Fibroblast of the aortic adventitia (primary cell): ENCODE results near the gene CIITA. TPM values are rescaled to one million over a fixed set of nuclear protein-coding genes. Genes with fewer than 3 reads are reported as not detected.

ENCODE experiments used
- DNase-seq: peaks from one replicate; pipeline ENCODE4 v3.0.0-alpha.2; 2010; ENCODE audit warnings: low read depth
- H3K4me3 ChIP-seq: 2 replicates; pipeline ENCODE4 v1.5.1; 2011; ENCODE audit warnings: low read depth, mild to moderate bottlenecking, control low read depth, low read length, moderate library complexity
- total RNA-seq: library from RNA; depleted of rRNA; stranded (reverse); fragments of >200 nt; gene quantifications from 2 replicates; pipeline ENCODE4 v1.2.3, GENCODE V29; 2012; ENCODE audit warnings: low replicate concordance
- TF ChIP-seq, protein P1 (sequence below): IDR thresholded peaks from 2 replicates; pipeline ENCODE4 v1.5.1; 2011; ENCODE audit warnings: mild to moderate bottlenecking, low read length, control low read depth, inconsistent platforms; ENCODE audit not compliant: insufficient read depth

The CIITA gene
- total RNA-seq, 1 donor, result 1.3 TPM

DNA sequence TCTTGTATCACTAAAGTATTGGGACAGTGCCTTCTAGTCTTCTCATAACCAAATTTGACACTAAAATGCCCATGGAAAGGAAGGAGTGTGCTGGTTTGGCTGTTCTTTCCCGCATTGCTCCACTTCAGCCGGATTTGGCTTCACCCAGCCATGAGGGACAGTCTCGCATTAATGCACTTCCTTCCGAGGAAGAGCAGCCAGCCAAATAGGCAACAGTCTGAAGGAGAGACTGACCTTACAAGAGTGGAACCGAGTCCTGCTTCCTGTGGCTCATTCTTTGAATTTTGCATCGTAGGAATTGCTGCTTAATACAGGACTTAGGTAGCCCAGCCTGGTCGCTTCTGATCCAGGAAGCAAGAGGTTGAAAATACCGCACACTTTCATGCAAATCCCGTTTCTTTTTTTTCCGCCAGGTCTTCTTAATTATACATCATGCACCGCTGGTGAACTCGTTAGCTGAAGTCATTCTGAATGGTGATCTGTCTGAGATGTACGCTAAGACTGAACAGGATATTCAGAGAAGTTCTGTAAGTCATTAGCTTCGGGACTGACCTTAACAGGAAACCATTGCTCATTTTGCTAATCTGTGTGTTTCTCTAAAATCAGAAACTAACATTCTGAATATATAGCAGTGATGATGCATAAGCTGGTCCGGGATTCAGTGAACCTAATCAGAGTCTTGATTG lies 105.6 kb downstream of the CIITA start:
- no peak overlapping the region for H3K4me3 ChIP-seq
- no peak for DNase-seq
- TF ChIP-seq, protein P1, sequence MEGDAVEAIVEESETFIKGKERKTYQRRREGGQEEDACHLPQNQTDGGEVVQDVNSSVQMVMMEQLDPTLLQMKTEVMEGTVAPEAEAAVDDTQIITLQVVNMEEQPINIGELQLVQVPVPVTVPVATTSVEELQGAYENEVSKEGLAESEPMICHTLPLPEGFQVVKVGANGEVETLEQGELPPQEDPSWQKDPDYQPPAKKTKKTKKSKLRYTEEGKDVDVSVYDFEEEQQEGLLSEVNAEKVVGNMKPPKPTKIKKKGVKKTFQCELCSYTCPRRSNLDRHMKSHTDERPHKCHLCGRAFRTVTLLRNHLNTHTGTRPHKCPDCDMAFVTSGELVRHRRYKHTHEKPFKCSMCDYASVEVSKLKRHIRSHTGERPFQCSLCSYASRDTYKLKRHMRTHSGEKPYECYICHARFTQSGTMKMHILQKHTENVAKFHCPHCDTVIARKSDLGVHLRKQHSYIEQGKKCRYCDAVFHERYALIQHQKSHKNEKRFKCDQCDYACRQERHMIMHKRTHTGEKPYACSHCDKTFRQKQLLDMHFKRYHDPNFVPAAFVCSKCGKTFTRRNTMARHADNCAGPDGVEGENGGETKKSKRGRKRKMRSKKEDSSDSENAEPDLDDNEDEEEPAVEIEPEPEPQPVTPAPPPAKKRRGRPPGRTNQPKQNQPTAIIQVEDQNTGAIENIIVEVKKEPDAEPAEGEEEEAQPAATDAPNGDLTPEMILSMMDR, result no peak

DNA sequence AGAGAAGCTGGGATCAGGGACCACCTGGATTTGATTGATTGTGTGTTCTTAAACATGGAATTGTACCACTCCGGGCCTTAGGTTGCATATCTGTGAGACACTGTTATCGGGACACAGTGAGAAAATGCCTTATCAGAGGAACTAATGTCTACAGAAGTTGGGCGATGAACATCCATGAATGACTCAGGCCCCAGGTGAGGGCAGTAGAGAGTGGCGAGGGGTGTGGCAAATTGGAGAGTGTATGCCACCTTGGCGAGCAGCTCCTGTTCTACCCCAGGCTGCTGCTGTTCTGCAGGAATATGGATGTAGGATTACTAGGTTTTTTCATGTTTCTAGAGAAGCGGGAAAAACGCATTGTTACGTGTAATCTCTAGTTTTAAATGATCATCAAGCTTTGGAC lies 106.2 kb downstream of the CIITA start:
- no peak for DNase-seq
- H3K4me3 ChIP-seq, result no peak overlapping the region
- TF ChIP-seq, protein P1, result no peak

DNA sequence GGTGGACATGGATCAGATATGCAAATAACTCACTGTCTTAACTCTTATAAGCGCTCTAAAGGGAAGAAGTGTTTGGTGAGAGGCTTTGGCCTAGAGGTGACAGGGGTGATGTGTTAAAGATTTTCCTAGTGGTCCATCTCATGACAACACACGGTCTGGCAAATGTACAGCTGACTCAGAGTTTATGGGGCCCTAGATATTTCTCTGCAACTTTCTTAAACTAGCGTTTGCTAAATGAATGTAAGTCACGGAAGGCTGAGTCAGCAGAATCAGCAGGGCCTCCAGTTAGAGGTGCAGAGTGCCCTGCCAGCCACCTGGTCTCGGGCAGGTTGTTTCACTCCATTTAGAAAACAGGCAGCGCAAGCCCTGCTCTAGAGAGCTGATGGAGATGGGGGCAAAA lies 107.5 kb downstream of the CIITA start:
- no peak overlapping the region for H3K4me3 ChIP-seq
- DNase-seq, result peak; percentile 59
- TF ChIP-seq, protein P1, result no peak

Other genes starting within 250 kb of the CIITA start
- 0.09 TPM in 1 of 2 replicates, not detected in the other for gene TEKT5, start 182.3 kb upstream of the CIITA start, total RNA-seq
- gene NUBP1, start 133.4 kb upstream of the CIITA start, total RNA-seq, result 9.7 and 17.2 TPM in 2 replicates
- gene TVP23A, start 58.4 kb upstream of the CIITA start, total RNA-seq, result not detected in 2 replicates
- gene DEXI, start 65.3 kb downstream of the CIITA start, total RNA-seq, result 35.2 and 50.2 TPM in 2 replicates
- 14.5 and 16.3 TPM in 2 replicates for gene CLEC16A, start 67.4 kb downstream of the CIITA start, total RNA-seq